HG03039 (cell line): Measurements from ENCODE around the gene OLFML2A.

Source experiments
- ATAC-seq: cut with Tn5 transposase; IDR thresholded peaks from one replicate; pipeline ENCODE4 v1.9.1; 2021; ENCODE audit warnings: mild to moderate bottlenecking, moderate library complexity; ENCODE audit not compliant: unreplicated experiment

OLFML2A gene

GRCh38 chr9:124794902-124795491 lies 18.1 kb downstream of the OLFML2A start:
- no peak for ATAC-seq

GRCh38 chr9:124795881-124796431 lies 19.0 kb downstream of the OLFML2A start:
- ATAC-seq: no peak

- ATAC-seq: no peak
These were observed 20.6 kb downstream of the OLFML2A start for GRCh38 chr9:124797343-124798103.

GRCh38 chr9:124799274-124800006 lies 22.5 kb downstream of the OLFML2A start:
- no peak for ATAC-seq

GRCh38 chr9:124800306-124801259 lies 23.6 kb downstream of the OLFML2A start:
- no peak for ATAC-seq

GRCh38 chr9:124801356-124801755 lies 24.4 kb downstream of the OLFML2A start:
- ATAC-seq: no peak

GRCh38 chr9:124802426-124802825 lies 25.5 kb downstream of the OLFML2A start:
- no peak for ATAC-seq

- ATAC-seq: no peak
These were observed 27.0 kb downstream of the OLFML2A start for GRCh38 chr9:124803911-124804310.

- no peak for ATAC-seq
These were observed 28.3 kb downstream of the OLFML2A start for GRCh38 chr9:124805186-124805585.

GRCh38 chr9:124808246-124808956 lies 31.5 kb downstream of the OLFML2A start:
- no peak for ATAC-seq

- no peak for ATAC-seq
These were observed 32.3 kb downstream of the OLFML2A start for GRCh38 chr9:124809211-124809610.

GRCh38 chr9:124809741-124810500 lies 33.0 kb downstream of the OLFML2A start:
- ATAC-seq: no peak

GRCh38 chr9:124810663-124811355 lies 33.9 kb downstream of the OLFML2A start:
- no peak for ATAC-seq

- ATAC-seq: no peak
These were observed 35.5 kb downstream of the OLFML2A start for GRCh38 chr9:124812441-124812876.

GRCh38 chr9:124813041-124813440 lies 36.1 kb downstream of the OLFML2A start:
- ATAC-seq: no peak

GRCh38 chr9:124813501-124814163 lies 36.7 kb downstream of the OLFML2A start:
- no peak for ATAC-seq

- no peak for ATAC-seq
These were observed 37.2 kb downstream of the OLFML2A start for GRCh38 chr9:124814164-124814535.

- no peak for ATAC-seq
These were observed 38.7 kb downstream of the OLFML2A start for GRCh38 chr9:124815601-124816000.
